HEK293 (cell line): ENCODE data around the gene SLC34A3.

Source experiments
- PBX3 ChIP-seq: sonication (generic); formaldehyde crosslinking; IDR thresholded peaks from 2 replicates; pipeline ENCODE4 v1.8.1; 2022; ENCODE audit warnings: mild to moderate bottlenecking, moderate library complexity, missing genetic modification reagents
- SP2 ChIP-seq: fragments of 450-650 bp; formaldehyde crosslinking; IDR thresholded peaks from 2 replicates; pipeline ENCODE4 v1.5.1; 2016; ENCODE audit warnings: missing biosample characterization, missing genetic modification characterization
- ZNF146 ChIP-seq: fragments of 450-650 bp; formaldehyde crosslinking; IDR thresholded peaks from 2 replicates; pipeline ENCODE4 v1.5.1; 2016; ENCODE audit warnings: missing biosample characterization, missing genetic modification characterization
- ZNF449 ChIP-seq: fragments of 450-650 bp; formaldehyde crosslinking; IDR thresholded peaks from 2 replicates; pipeline ENCODE4 v1.5.1; 2017; ENCODE audit warnings: missing biosample characterization, mild to moderate bottlenecking, missing genetic modification characterization, moderate library complexity
- ZNF660 ChIP-seq: fragments of 450-650 bp; IDR thresholded peaks from 2 replicates; pipeline ENCODE4 v1.5.1; 2018; ENCODE audit warnings: missing biosample characterization, mild to moderate bottlenecking, missing genetic modification characterization

- TF ChIP-seq ZNF146 (tag by site-specific recombination) (no peak), PBX3 (no peak; the same call in 1 of the 2 replicates), ZNF449 (tag by site-specific recombination) (no peak), SP2 (peak; percentile 43), ZNF660 (no peak)
Measured at GRCh38 chr9:137255448-137256114, 24.9 kb downstream of the SLC34A3 start.
